Endothelial cell of umbilical vein (primary cell): Measurements from ENCODE around the gene CAMTA1. TPM values are rescaled to one million over a fixed set of nuclear protein-coding genes. Genes with fewer than 3 reads are reported as not detected.

Experiments used
- BruUV-seq: library from RNA; stranded (reverse); fragments of 400-500 nt; replicated peaks from 2 replicates; lab custom pipeline; 2021; lab: Mats Ljungman, UMichigan
- CTCF ChIA-PET: fragments of 300-600, 350-600 bp; sonication (Branson Sonifier 250); formaldehyde crosslinking; loops from one replicate; lab custom pipeline; 2021; ENCODE audit warnings: antibody characterized with exemption, inconsistent platforms; lab: Charles Lee
- POLR2A ChIA-PET: fragments of 300-600, 350-600 bp; sonication (Branson Sonifier 250); formaldehyde crosslinking; loops from one replicate; lab custom pipeline; 2021; ENCODE audit warnings: antibody characterized with exemption, inconsistent platforms; lab: Charles Lee
- DNase-seq: peaks from one replicate; pipeline ENCODE4 v3.0.0-alpha.2; 2011; ENCODE audit warnings: low read depth, low spot score
- FAIRE-seq: peaks from 2 replicates; lab custom pipeline; 2011; peaks lifted over from hg19 to GRCh38; lab: Jason Lieb, UNC
- H2AFZ ChIP-seq: 2 replicates; pipeline ENCODE4 v1.6.0; 2012; ENCODE audit warnings: low read depth, low read length, control low read depth, inconsistent platforms
- H3K27ac ChIP-seq: 2 replicates; pipeline ENCODE4 v1.5.1; 2011; ENCODE audit warnings: low read depth, mild to moderate bottlenecking, control low read depth, low read length, moderate library complexity; ENCODE audit not compliant: insufficient read depth
- H3K27me3 ChIP-seq, 2 experiments: 2 replicates each; pipeline versions ENCODE4 v1.6.0 to v1.6.1; 2011; ENCODE audit warnings: low read length in 2 of 2, mixed read lengths in 1 of 2; ENCODE audit not compliant: control insufficient read depth in 2 of 2, insufficient read depth in 2 of 2
- H3K36me3 ChIP-seq, 2 experiments: 2 replicates in 1 of 2; 3 replicates in 1 of 2; pipeline ENCODE4 v1.5.1; 2011; ENCODE audit warnings: low read length in 2 of 2, mild to moderate bottlenecking in 1 of 2, moderate library complexity in 1 of 2; ENCODE audit not compliant: control insufficient read depth in 2 of 2, insufficient read depth in 2 of 2; ENCODE audit errors: extremely low read depth in 1 of 2
- H3K4me1 ChIP-seq: 3 replicates; pipeline ENCODE4 v1.5.1; 2011; ENCODE audit warnings: mild to moderate bottlenecking, low read length; ENCODE audit not compliant: control insufficient read depth, insufficient read depth; ENCODE audit errors: extremely low read depth
- H3K4me2 ChIP-seq: 2 replicates; pipeline ENCODE4 v1.6.1; 2011; ENCODE audit warnings: low read length, control low read depth, mixed read lengths; ENCODE audit not compliant: insufficient read depth
- H3K4me3 ChIP-seq, 3 experiments: fragments of 200-600 bp in 1 of 3; sonication (generic), shearing (Covaris generic) in 1 of 3; replicated peaks in 1 of 3; 2 replicates each; pipeline ENCODE4 v1.5.1; 2011 to 2016; ENCODE audit warnings: control low read depth in 3 of 3, low read length in 3 of 3, mild to moderate bottlenecking in 2 of 3, inconsistent platforms in 1 of 3, low read depth in 1 of 3, moderate library complexity in 1 of 3; ENCODE audit not compliant: insufficient read depth in 1 of 3
- H3K79me2 ChIP-seq: 2 replicates; pipeline ENCODE4 v1.6.0; 2012; ENCODE audit warnings: low read length, inconsistent platforms; ENCODE audit not compliant: control insufficient read depth, insufficient read depth
- H3K9ac ChIP-seq: replicated peaks from 2 replicates; pipeline ENCODE3; 2011; ENCODE audit warnings: low read length, control low read depth; ENCODE audit not compliant: insufficient read depth; ENCODE audit errors: extremely low read depth
- H3K9me1 ChIP-seq: replicated peaks from 3 replicates; pipeline ENCODE4 v1.6.0; 2011; ENCODE audit warnings: mild to moderate bottlenecking, low read length; ENCODE audit not compliant: control insufficient read depth, insufficient read depth; ENCODE audit errors: extremely low read depth
- H3K9me3 ChIP-seq: replicated peaks from 2 replicates; pipeline ENCODE4 v1.5.1; 2012; ENCODE audit warnings: low read length, inconsistent platforms; ENCODE audit not compliant: control insufficient read depth, insufficient read depth
- H4K20me1 ChIP-seq: replicated peaks from 2 replicates; pipeline ENCODE3; 2011; ENCODE audit warnings: mild to moderate bottlenecking, low read length; ENCODE audit not compliant: control insufficient read depth, insufficient read depth; ENCODE audit errors: extremely low read depth
- EZH2 ChIP-seq: IDR thresholded peaks from 2 replicates; pipeline ENCODE4 v1.6.1; 2012; ENCODE audit warnings: borderline replicate concordance, low read depth, mild to moderate bottlenecking, moderate library complexity, low read length, inconsistent platforms; ENCODE audit not compliant: severe bottlenecking
- FOS ChIP-seq: IDR thresholded peaks from 2 replicates; pipeline ENCODE4 v1.6.1; 2011; ENCODE audit warnings: mild to moderate bottlenecking, low read length, moderate library complexity, borderline replicate concordance; ENCODE audit not compliant: insufficient read depth
- GATA2 ChIP-seq: IDR thresholded peaks from 2 replicates; pipeline ENCODE4 v1.7.0; 2011; ENCODE audit warnings: low read depth, mild to moderate bottlenecking, moderate library complexity, mixed read lengths, low read length; ENCODE audit not compliant: insufficient read length, insufficient read depth
- JUN ChIP-seq: IDR thresholded peaks from 2 replicates; pipeline ENCODE4 v1.6.1; 2011; ENCODE audit warnings: borderline replicate concordance, low read depth; ENCODE audit not compliant: insufficient read length, insufficient read depth
- MAX ChIP-seq: IDR thresholded peaks from 2 replicates; pipeline ENCODE4 v1.6.1; 2011; ENCODE audit not compliant: insufficient read depth, insufficient read length
- MYC ChIP-seq: IDR thresholded peaks from one replicate; pipeline ENCODE4 v1.6.1; 2011; ENCODE audit warnings: mild to moderate bottlenecking, low read depth, low read length
- POLR2A ChIP-seq: IDR thresholded peaks from 2 replicates; pipeline ENCODE4 v1.6.1; 2012; ENCODE audit warnings: low read depth, mild to moderate bottlenecking, control low read depth, low read length
- POLR2AphosphoS5 ChIP-seq: IDR thresholded peaks from 2 replicates; pipeline ENCODE4 v1.6.1; 2012; ENCODE audit warnings: low read depth, mild to moderate bottlenecking, control low read depth, low read length, moderate library complexity; ENCODE audit not compliant: insufficient read depth
- dilution Hi-C: fragments of 300-500 bp; cut with MboI; formaldehyde crosslinking; loops from one replicate; pipeline ENCODE4 v1.15.0; 2019; ENCODE audit warnings: low sequenced_read_pairs; ENCODE audit not compliant: extremely low pct_ligation_motif_present
- intact Hi-C: fragments of 100-400 bp; cut with micrococcal nuclease; formaldehyde crosslinking; loops from one replicate; pipeline ENCODE4 v1.10.0; 2022
- polyA plus RNA-seq, 4 experiments: library from polyadenylated mRNA; depleted of rRNA in 3 of 4; stranded (reverse) in 3 of 4; unstranded in 1 of 4; fragments of >200 nt; gene quantifications; 2 replicates each; pipeline versions ENCODE4 v1.2.1 to v1.2.3, GENCODE V29; 2011 to 2012; ENCODE audit warnings: missing spikeins in 1 of 4
- total RNA-seq: library from RNA; stranded (reverse); gene quantifications from 2 replicates; pipeline ENCODE4 v1.2.3, GENCODE V29; 2021
- TF ChIP-seq, protein P1 (sequence below), 2 donors: IDR thresholded peaks; 1 replicate in 1 of 2; 2 replicates in 1 of 2; pipeline ENCODE4 v1.5.1; 2011; ENCODE audit warnings: low read length in 2 of 2, mild to moderate bottlenecking in 2 of 2, moderate library complexity in 2 of 2, control low read depth in 1 of 2, inconsistent platforms in 1 of 2, low read depth in 1 of 2; ENCODE audit not compliant: insufficient read depth in 1 of 2; ENCODE audit errors: extremely low read depth in 1 of 2

Gene CAMTA1
- total and polyA plus RNA-seq, 2 donors (not counting 3 experiments of a cell fraction or from before 2014, with no cell fraction given), result 50.8 to 92.7 TPM

DNA sequence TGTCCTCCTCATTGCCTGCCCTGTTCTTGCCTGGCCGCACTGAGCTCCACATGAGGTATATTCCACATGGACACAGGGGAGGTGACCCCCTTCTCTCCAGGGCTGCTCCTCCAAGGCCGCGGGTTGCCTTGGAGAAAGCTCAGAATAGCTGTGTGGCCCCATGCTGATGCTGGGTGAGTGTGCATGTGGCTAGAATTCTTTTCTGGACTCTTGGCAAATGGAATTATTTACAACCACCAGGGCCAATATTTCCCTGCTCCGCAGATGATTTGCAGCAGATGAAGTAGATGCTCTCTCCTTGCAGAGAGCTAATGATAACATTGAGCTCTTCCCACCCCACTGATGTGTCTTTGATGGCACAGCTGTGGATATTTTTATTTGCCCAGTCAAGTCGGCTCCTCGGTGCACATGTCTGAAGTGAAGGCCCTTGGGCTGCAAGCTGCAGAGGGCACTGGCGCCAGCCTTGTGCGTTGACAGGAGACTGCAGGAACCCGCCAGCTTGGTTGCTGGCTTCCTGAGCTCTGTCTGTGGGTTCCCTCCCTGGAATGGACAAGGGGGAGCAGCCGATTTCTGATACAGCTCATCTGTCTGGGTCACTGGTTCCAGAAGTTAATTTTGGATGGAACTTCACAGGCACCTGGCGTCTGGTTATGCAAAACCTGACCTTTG, 581.2 kb downstream of the CAMTA1 start:
- DNase-seq, result no peak
- Histone ChIP-seq H3K9me1 (no peaks in the 10 kb centered on the region), H3K27me3 (no peaks in the 10 kb centered on the region), H3K79me2 (no peaks in the 10 kb centered on the region), H3K4me3 (no peak overlapping the region), H3K9me3 (no peaks in the 10 kb centered on the region), H3K27ac (no peak overlapping the region), H2AFZ (no peak overlapping the region), H4K20me1 (no peaks in the 10 kb centered on the region), H3K9ac (no peak overlapping the region), H3K4me1 (no peaks in the 10 kb centered on the region), H3K4me2 (no peak overlapping the region), H3K36me3 (no peaks in the 10 kb centered on the region)
- ChIA-PET CTCF (interaction anchor here (0.5 to 1.0 kb wide), 3 partner anchors 37 to 640 kb away, joined by 3 read pairs; no protein-coding TSS in a partner anchor), POLR2A (no interaction called here)
- TF ChIP-seq FOS (no peak), POLR2A (no peak), GATA2 (no peak), JUN (no peak), EZH2 (no peak), MAX (no peak), POLR2AphosphoS5 (no peak), MYC (no peak)
- TF ChIP-seq, protein P1, sequence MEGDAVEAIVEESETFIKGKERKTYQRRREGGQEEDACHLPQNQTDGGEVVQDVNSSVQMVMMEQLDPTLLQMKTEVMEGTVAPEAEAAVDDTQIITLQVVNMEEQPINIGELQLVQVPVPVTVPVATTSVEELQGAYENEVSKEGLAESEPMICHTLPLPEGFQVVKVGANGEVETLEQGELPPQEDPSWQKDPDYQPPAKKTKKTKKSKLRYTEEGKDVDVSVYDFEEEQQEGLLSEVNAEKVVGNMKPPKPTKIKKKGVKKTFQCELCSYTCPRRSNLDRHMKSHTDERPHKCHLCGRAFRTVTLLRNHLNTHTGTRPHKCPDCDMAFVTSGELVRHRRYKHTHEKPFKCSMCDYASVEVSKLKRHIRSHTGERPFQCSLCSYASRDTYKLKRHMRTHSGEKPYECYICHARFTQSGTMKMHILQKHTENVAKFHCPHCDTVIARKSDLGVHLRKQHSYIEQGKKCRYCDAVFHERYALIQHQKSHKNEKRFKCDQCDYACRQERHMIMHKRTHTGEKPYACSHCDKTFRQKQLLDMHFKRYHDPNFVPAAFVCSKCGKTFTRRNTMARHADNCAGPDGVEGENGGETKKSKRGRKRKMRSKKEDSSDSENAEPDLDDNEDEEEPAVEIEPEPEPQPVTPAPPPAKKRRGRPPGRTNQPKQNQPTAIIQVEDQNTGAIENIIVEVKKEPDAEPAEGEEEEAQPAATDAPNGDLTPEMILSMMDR (IDR thresholded peaks at IDR 0.05; ENCODE audit: extremely low read depth in 1 of 2, insufficient read depth in 1 of 2, low read depth in 1 of 2, low read length in 2 of 2), result no peak
- intact Hi-C loops (no loop called here), dilution Hi-C loops (no loop called here)
- FAIRE-seq, result no peak
- no TSS peak for BruUV-seq
